ENCODE measurements around the gene PHACTR3.

DNA sequence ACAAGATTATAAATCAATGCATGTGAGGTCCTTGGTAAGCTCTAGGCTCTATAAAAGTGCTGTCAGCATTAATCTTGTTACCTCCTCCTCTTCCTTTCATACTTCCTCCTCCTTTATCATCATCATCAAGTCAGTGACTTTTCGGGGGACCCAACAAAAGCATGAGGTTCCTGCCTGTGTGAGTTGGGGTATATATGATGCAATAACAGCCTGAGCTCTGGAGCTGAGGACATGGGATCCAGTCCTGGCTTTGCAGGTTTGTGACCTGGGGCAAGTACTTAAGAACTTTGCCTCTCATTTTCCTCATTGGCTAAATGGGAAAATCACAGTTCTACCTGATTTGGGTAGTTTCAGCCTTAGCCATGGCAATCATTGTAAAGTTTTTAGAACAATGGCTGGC is 7.1 kb upstream of the PHACTR3 start:
- no peak for TF ChIP-seq CTCF (IDR thresholded peaks at IDR 0.05; ENCODE audit: low read length)
- no peak for TF ChIP-seq EZH2 (optimal IDR thresholded peaks at IDR 0.05; ENCODE audit: low read depth, low read length)
- TF ChIP-seq EZH2phosphoT487 (IDR thresholded peaks at IDR 0.05; ENCODE audit: low read length): no peak

All from MM.1S (cell line).